HG03139 (cell line): ENCODE results near the gene ZIC2.

Experiments used
- ATAC-seq: cut with Tn5 transposase; IDR thresholded peaks from one replicate; pipeline ENCODE4 v1.9.1; 2021; ENCODE audit not compliant: unreplicated experiment

The ZIC2 gene

DNA sequence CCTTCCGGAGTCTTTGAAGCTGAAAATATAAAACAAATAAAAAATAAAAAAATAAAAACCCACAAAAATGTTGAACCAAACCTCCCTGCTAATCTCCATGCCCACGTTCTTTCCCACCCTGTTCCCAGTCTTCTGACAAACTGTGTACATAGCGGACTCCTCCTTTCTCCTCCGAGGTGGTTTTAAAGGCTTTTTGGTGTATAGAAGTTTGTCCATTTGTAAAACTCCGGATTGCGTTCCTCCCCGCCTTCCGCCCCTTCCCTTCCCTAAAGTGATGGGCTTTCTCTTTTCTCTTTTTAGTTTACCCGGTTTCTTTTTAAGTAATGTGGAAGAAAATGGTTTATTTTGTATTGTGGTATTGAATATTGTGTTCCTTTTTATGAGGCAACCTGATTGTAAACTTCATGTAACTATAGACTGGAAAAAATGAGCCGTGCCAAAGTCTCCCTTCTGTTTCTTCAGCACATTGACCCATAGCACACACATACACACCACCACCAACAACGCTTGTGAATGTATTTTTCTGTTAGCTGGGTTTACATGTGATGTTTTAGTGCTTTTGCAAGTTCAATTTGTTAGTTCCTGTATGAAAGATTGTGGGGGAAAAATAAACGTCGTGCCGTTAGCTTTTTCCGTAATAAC is 4.4 kb downstream of the ZIC2 start:
- ATAC-seq = no peak

DNA sequence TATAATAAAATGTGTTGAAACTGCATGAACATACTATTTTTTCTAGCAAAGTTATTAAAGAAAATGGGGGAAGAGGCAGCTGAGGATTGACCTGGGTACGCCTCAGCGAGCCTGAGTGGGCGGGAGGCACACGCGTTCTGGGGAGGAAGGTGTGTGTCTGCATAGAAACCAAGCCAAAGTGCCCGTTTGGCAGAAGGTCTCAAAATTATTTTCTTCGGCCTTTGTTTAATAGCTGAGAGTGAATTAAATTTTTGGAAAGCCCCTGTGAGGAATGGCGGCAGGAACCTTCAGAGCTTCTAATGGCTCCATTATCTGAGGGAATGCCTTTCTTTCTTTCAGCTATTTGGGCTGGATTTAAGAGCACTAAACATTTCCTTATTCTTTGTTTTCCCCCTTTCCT is 5.2 kb downstream of the ZIC2 start:
- no peak for ATAC-seq

DNA sequence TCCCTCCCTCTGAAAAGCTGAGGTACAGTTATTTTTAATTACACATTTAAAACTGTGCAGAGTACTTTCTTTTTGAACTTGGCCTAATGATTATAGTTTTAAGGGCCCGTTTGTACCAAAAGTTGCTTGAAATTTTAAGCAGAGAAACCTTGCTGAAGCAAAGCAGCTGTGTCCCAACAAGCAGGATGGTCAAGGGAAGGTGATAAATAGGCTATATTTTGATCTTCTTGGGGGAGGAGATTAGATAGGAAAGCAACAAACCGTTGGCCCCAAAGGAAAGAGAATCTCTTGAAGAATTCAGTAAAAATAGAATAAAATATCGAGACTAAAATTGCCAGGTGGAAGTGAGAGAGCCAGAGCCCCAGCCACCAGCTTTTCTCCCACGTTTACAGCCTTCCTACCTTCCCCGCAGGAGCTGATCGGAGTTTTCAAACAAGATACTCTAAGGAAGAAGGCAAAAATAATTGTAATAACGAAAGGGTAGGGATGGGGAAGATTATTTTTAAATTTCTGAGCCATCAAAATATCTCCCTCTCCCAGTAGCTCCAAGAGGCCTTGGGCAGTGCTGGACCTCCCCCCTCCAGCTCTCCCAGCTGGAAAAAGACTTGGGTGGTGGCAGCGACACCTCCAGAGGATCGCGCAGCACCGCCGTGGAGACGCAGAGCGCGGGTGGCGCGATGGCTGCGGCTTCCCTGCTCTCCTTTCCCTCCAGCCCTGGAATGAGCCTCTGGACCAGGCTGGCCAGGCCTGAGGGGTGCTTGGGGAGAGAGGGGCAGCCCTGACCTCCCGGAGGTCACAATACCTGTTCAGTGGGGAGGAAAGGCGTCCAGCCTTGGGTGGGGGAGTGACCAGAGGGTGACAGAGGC is 5.8 kb downstream of the ZIC2 start:
- no peak for ATAC-seq

DNA sequence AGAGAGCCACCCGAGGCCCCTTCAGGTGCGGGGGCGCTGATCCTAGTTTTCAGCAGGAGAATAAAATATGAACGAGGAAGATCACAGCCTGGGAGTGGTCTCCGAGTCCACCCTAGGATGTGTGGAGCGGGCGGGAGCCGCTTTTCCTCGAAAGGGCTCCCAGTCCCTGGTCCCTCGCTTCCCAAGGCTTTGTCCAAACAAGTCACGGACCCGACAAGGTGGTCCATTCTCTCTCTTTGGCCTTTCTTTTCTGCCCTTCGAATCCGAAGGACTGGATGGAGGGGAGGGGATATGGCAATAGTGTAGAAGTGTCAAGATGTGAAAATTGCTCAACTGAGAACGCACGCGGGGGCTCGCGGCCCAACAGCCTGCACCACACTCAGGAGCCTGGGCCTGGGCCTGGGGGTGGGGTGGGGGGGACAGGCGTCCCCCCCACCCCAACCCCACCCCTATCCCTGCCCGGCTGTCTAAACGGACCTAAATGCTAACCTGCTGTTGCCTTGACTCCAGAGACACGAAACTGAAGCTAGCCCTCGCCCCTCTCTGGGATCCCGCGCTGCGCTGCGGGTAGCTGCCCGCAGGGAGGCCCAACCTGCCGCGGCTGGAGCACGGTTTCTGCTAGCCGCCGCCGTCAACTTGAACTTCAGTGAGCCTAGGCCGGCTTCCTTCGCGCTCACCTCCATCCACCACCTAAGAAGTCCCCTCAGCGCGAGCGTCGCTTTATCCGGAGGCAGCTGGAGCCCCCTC is 7.1 kb downstream of the ZIC2 start:
- ATAC-seq = no peak

DNA sequence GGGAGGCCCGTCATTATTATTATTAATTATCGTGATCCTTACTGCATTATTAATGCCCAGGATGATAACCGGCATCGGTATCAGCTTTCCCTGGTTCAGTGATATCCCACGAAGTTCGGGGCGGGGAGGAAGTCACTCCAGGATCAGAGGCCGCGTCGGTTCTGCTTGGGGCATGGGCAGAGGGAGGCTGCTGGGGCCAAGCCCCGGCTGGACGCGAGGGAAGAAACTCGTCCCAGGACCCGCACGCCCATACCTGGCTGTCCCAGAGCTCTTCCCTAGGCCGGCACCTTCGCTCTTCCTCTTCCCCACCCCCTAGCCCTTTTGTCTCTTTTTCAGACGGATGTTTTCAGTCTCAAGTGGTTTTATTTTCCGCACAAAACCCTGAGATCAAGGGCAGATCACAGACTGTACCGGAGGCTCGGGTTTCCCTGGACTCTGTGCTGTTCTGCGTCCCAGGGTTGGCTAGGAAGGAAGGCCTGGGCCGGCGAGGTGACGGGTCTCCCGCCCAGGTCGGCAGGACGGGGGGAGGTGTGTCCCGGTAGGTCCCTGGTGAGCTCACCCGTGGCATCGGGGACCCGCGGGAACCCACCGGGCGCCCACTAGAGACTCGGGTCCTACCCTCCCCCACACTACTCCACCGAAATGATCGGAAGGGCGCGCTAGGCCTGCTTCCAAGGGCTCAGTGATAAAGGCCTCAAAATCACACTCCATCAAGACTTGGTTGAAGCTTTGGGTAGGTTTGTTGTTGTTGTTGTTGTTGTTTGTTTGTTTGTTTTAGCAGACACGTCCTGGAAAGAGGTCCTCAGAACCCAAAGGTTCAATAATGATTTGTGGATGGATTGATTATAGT is 7.9 kb downstream of the ZIC2 start:
- no peak for ATAC-seq

DNA sequence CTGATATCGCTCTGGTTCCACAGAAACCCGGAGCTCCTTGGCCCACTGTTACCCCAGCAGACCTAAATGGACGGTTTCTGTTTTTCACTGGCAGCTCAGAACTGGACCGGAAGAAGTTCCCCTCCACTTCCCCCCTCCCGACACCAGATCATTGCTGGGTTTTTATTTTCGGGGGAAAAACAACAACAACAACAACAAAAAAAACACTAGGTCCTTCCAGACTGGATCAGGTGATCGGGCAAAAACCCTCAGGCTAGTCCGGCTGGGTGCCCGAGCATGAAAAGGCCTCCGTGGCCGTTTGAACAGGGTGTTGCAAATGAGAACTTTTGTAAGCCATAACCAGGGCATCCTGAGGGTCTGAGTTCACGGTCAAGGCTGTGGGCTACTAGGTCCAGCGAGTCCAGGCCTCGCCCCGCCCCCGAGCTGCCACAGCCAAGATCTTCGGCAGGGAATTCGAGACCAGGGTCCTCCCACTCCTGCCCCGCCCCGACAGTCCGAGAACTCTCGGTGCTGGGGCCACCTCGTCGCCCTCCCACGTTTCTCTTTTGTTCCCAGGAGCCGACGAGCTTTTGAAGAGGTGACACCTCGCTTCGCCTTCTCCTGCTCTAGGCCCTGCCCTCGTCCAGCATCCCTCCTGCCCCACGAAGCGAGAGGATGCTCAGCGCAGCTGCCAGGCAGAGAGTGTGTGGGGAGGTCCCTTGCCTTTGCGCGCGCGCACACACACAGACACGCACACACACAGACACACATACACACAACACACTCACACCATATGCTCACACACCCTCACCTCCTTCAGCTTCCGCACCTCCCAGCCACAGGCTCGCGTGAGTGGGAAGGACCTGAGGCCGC is 8.8 kb downstream of the ZIC2 start:
- no peak for ATAC-seq

DNA sequence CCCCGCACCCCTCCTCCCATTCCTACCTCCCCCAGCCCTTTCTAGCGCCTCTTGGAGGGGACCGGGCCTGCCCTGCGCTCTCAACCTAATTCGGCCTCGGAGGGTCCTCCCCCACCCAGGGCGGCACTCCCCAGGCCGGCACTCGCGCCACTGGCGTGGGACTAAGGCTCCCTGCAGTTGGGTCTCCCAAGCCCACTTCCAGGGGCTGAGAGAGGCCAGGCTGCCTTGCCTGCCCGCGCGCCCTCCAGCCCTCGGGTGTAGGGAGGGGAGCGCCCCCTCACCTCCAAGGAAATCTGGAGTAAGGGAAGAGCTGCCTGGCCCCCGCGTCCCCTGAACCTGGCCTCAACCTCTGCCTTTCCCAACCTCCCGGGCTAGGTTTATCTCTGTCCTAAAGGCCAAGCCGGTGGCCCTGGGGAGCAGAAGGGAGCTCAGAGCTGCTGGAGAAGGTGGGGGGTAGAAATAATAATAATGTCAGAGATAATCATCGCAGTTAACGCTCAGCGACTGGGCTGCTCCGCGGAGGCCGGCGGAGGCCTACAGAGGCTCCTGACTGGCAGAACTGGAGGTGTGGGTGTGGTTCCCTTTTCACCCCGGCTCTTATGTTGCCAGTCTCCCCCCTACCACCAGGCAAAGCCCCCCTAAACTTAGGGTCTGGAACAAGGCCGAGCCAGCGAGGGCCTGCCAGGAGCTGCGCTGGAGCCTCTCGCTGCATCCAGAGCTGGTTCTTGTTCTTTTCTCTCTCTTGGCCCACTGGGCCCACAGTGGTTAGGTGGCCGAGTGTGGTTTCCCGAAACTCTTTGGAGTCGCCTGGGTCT is 9.6 kb downstream of the ZIC2 start:
- ATAC-seq = no peak

DNA sequence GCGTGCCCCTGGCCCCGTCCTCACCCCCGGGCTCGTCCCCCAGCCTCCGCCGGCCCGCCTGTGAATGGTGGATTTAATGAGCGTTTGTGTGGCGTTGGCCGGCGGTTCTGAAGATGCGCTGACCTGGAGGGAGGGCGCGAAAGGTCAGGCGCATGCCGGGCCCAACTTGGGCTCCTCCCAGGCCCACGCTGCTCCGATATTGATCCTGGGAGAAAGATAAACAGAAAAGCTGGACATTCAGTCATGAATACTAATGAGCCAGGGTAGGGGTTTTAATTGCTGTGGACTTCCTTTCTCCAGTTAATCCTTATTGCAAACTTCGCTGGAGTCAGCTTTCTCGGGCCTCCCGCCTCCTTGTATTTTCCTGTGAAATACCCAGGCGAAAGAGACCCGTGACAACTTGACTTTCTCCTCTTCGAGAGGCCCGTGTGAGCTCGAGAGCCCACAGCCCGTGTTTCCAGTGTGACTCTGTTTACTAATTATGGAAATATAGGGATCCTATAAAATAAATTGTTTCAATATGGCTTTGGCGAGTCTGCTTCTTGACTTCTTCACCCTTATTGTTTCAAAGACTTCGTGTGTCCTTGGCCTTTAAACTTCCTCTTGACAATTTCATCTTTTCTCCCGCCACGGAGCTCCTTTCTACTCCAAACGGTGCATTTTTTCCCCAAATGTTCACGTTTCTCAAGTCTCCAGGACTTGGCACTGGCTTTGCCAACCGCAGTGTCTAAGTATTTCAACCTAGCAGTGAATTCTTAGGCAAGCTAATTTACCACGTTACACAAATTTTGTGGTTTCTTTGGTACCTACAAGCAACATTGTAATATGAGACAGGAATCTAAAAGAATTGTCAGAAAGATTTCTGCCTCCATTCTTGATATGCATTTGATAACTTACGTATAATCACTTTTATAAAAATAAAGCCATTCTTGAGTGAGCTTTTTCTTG is 10.5 kb downstream of the ZIC2 start:
- no peak for ATAC-seq

DNA sequence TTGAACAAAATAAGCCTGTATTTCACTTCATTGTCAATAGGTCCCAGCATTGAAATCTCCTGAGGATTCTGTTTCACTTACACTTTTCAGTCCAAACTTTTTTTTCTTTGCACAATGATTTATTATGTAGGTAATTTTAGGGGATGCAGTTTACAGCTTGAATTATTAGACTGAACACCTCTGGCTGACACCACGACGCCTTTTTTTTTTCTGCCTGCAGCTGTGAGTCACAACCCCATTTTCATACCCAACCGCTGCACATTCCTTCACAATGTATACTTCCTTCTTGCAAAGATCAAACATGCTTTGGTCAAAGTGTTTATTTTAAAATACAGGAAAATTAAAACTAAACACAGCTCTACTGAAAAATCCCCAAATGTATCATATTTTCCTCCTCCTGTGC is 11.4 kb downstream of the ZIC2 start:
- no peak for ATAC-seq

DNA sequence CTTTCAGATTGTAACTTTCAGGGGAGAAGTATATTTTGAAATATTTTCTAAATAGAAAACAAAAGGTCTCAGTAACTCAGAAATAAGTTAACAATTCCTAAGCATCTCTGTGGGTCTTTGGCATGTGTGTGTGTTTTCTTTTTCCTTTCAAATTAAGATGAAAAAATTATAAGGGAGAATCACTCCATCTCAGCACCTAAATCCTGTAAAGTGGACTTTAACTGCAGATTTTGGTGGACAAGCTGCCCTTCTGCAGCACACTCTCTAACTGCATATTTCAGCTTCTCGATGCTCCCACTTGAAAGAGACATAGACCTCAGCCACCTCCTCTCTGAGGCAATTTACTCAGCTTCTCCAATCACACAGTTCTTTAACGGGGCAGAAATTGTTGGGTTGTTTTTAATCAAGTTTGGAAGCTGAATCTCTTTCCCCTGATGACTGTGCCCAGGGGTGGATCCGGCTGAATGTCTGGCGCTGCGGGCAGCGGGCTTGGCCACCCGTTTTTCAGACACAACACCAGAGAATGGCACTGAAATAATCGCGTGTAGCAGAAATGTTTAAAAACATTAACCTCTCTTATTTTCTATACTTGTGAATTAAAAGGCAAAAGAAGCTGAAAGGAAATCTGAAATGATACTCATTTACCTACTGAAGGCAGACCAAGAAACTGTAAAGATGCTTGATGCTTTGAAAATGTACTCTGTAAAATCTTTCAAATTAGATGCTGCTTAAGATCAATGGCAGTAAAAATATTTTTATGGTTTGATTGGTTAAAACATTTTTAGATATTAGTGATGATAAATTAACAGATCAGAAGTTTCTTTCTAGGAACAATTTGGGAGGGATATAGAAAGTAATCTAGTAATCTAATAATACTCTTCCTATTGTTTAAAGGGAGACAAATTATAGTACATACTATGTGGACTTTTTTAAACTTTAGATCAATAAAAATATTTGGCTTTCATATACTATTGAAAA is 12.4 kb downstream of the ZIC2 start:
- no peak for ATAC-seq

DNA sequence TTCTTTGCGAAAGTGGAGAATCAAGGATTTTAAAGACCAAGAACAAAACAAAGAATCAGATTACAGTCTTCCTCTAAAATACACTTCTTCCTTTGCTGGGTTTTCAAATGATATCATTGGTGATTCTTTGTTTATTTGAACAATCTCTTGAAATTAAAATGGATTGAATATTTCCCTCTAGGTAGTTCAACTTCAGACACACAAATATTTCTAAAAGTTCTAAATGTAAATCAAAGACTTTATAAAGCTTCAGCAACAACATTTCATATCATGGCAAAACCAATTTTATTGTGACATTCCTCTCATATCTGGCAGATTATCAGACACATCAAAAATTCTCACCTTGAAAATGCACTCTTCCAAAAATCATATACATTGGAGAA is 13.0 kb downstream of the ZIC2 start:
- no peak for ATAC-seq

DNA sequence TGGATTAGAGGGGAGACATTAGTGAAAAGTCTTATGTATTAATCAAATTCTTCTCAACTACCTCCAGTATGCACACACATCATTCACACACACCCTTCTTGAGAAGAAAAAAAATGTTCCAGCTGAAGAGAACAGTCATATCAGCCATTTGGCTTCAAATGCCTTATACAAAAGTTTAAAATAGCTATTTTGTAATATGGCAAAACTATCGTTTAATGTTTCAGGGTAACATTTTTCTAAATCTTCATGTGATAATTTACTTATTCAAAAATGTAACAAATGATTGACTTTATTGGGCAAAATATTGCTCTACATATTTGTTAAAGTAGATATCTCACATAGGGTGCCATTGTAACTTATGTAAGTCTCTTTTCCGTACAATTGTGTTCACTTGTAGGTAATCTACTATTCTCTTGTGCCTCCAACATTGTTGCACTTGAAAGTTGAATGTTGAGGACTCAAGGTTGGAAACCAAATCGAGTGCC is 13.6 kb downstream of the ZIC2 start:
- ATAC-seq = no peak

DNA sequence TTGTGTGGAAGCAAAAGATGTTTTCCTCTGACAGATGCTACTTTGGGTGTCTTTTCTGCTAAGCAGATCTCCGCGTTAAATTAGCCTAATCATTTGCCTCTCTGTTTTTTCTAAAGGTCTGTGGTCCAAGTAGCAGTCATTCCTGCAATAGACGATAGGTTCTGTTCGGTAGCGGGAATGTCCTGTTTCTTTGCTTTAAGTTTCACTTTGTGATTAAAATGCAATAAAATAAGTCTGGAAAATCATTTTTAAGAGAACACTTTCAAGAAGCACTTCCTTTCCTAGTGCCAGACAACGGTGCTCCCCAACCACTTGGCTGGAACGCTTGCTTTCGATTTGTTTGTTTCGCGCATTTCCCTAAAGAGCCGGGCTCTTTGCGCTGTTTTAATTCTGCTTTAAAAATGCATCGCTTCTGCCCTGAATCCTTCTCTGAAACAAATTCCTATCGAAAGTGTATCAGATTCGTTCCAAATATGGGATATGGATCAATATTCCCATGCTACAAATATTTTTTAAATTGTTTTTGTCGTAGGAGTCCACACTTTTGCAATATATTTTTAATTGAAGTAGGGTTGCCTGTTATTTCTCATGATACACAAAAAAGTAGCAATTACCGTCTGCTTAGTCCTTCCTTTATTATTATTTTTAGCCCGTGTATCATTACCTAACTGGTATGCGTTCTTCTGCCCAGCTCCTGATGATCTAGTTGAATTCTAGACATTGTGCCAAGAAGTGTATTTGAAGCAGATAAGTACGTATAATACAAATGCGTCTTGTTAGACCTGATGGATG is 14.2 kb downstream of the ZIC2 start:
- no peak for ATAC-seq

DNA sequence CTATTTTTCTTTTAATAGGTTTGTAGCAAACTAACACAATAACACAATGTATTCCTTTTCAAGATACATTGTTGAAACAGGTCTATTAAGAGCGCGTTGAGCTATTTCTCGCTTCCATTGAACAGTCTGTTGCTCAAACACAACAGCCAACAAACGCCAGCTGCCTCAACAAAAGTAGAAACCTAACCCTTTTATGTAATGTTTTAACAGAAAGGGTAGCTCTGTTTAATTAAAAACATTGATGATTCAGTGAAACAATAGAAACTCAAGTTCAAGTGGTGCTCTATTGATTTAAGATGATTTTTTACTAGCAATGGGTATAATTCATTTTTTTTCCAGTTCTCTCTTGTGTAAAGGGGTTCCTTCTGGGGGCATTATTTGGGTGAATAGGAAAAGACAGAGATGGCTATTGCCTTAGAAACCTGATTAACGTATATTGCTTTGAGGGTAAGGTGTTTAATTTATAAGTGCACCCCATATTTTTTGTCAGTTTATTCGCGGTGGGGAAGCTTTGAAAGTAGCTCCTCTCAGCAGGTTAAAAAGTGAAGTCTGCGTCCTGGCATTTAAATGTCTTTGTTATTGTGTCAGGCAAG is 14.9 kb downstream of the ZIC2 start:
- no peak for ATAC-seq

DNA sequence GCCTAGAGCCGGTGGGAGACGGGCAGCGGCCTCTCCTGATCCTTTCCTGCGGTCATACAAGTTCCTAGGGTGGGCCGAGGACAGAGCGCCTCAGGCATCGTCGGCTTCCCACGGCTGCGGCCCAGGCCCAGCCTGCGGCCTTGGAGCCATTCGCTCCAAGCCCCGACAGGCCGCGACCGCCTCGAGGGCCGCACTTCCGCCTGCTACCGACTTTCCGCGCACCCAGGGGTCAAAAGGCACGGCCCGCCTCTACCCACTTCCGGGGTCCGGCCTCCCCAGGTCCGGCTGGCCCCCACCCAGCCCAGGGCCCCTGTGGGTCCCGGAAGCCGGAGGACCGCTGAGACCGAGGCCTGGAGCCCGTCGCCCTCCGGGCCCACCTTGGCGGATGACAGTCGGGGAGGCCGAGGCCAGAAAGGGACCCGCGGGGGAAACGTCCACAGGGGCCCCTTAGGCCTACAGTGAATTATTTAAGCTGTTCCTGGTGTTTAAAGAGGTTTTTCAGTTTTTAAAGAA is 16.2 kb downstream of the ZIC2 start:
- no peak for ATAC-seq
